ENCODE results near the gene PLA2G3.

DNA sequence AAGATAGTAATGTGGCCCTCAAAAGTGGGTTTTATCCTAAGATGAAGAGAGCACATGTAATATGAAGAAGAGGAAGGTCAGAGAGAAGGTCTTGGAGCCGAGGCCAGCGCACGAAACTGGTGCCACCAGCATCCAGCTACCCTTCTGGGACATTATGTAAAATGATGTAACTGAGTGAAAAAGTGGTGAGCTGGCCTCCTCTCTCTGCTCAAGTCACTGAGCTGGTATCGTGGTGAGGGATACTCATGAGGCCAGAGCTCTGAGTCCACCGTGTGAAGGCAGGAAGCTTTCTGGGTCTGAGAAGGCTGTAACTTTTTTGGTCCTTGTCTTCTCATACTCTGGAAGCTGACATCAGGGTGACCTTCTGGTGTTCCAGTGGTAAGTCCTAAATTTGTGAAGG, 44.7 kb upstream of the PLA2G3 start:
- TF ChIP-seq, protein P1, sequence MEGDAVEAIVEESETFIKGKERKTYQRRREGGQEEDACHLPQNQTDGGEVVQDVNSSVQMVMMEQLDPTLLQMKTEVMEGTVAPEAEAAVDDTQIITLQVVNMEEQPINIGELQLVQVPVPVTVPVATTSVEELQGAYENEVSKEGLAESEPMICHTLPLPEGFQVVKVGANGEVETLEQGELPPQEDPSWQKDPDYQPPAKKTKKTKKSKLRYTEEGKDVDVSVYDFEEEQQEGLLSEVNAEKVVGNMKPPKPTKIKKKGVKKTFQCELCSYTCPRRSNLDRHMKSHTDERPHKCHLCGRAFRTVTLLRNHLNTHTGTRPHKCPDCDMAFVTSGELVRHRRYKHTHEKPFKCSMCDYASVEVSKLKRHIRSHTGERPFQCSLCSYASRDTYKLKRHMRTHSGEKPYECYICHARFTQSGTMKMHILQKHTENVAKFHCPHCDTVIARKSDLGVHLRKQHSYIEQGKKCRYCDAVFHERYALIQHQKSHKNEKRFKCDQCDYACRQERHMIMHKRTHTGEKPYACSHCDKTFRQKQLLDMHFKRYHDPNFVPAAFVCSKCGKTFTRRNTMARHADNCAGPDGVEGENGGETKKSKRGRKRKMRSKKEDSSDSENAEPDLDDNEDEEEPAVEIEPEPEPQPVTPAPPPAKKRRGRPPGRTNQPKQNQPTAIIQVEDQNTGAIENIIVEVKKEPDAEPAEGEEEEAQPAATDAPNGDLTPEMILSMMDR (conservative IDR thresholded peaks at IDR 0.05 in 1 of 2, IDR thresholded peaks at IDR 0.05 in 1 of 2; ENCODE audit: extremely low read depth in 1 of 2, insufficient read depth in 1 of 2, low read depth in 1 of 2, low read length in 2 of 2), result no peak
- no peak for TF ChIP-seq EZH2 (IDR thresholded peaks at IDR 0.05; ENCODE audit: borderline replicate concordance, low read length)

Data from mammary epithelial cell (primary cell).